H1 (cell line): Measurements from ENCODE around the gene G2E3. TPM values are rescaled to one million over a fixed set of nuclear protein-coding genes. Genes with fewer than 3 reads are reported as not detected.

Experiments used
- CHD7 ChIP-seq: fragments of 300-600 bp; sonication (generic); IDR thresholded peaks from 2 replicates; pipeline ENCODE4 v1.7.1; 2012; ENCODE audit warnings: low read length, moderate library complexity, mild to moderate bottlenecking, inconsistent platforms; ENCODE audit not compliant: insufficient replicate concordance
- KDM4A ChIP-seq: IDR thresholded peaks from one replicate; pipeline ENCODE4 v1.7.1; 2012; ENCODE audit warnings: low read depth, mild to moderate bottlenecking, moderate library complexity, low read length, inconsistent platforms; ENCODE audit not compliant: severe bottlenecking
- MAFK ChIP-seq: IDR thresholded peaks from 2 replicates; pipeline ENCODE4 v1.6.1; 2012; ENCODE audit warnings: low read depth, mild to moderate bottlenecking, improper control_type of control experiment, low read length
- RFX5 ChIP-seq: IDR thresholded peaks from 2 replicates; pipeline ENCODE4 v1.6.1; 2011; ENCODE audit warnings: low read depth, low read length, improper control_type of control experiment, borderline replicate concordance
- polyA plus RNA-seq, 7 experiments: library from polyadenylated mRNA; depleted of rRNA in 3 of 7; stranded (reverse) in 5 of 7; unstranded in 2 of 7; fragments of >200 nt in 5 of 7; fragments of 200-250 nt in 2 of 7; gene quantifications; 1 replicate in 5 of 7; 2 replicates in 1 of 7; 4 replicates in 1 of 7; pipeline versions ENCODE4 v1.2.1 to v1.2.3, GENCODE V29; 2011 to 2013; ENCODE audit warnings: missing spikeins in 2 of 7, mixed read lengths in 2 of 7
- total RNA-seq: library from RNA; stranded (reverse); fragmentation: NEBNext Ultra II Directional; extraction: Animal tissue kit (Norgen Biotek cat#: 25700); gene quantifications from 2 replicates; pipeline ENCODE4 v1.2.1, GENCODE V29; 2021

The G2E3 gene
- total and polyA plus RNA-seq, 2 of the 8 experiments (the other 6 are each of a cell fraction or from before 2014, with no cell fraction given): 9.2 to 72.0 TPM

GRCh38 chr14:30600922-30601918, 42.3 kb downstream of the G2E3 start (continued):
- TF ChIP-seq CHD7 (no peak), MAFK (no peak), KDM4A (no peak), RFX5 (no peak)
